K562 (cell line): ENCODE results near the gene MAZ. TPM values are rescaled to one million over a fixed set of nuclear protein-coding genes. Genes with fewer than 3 reads are reported as not detected.

Source experiments
- BRF2 ChIP-seq: IDR thresholded peaks from 3 replicates; pipeline ENCODE4 v1.6.1; 2011; ENCODE audit warnings: borderline replicate concordance, mild to moderate bottlenecking; ENCODE audit not compliant: insufficient read length, insufficient read depth
- CLOCK ChIP-seq: fragments of 250-450 bp; sonication (Bioruptor Pico); IDR thresholded peaks from 2 replicates; pipeline ENCODE4 v1.4.0; 2020; ENCODE audit warnings: mild to moderate bottlenecking, moderate library complexity, borderline replicate concordance
- DPF2 ChIP-seq: fragments of 450-650 bp; IDR thresholded peaks from 2 replicates; pipeline ENCODE4 v1.6.1; 2016
- E2F1 ChIP-seq: sonication (generic); formaldehyde crosslinking; IDR thresholded peaks from 2 replicates; pipeline ENCODE4 v1.8.1; 2023; ENCODE audit warnings: mild to moderate bottlenecking, missing genetic modification reagents, moderate library complexity
- EGR1 ChIP-seq: fragments of 450-650 bp; conservative IDR thresholded peaks from 2 replicates; pipeline ENCODE4 v1.6.1; 2017; ENCODE audit warnings: mild to moderate bottlenecking
- ETV1 ChIP-seq: fragments of 450-650 bp; conservative IDR thresholded peaks from 2 replicates; pipeline ENCODE4 v1.6.1; 2016; ENCODE audit warnings: missing genetic modification characterization, control low read depth, low read depth, missing compliant biosample characterization
- IRF2 ChIP-seq: sonication (generic); formaldehyde crosslinking; IDR thresholded peaks from 2 replicates; pipeline ENCODE4 v1.8.1; 2022; ENCODE audit warnings: mild to moderate bottlenecking, missing genetic modification reagents
- KAT2B ChIP-seq: IDR thresholded peaks from one replicate; pipeline ENCODE4 v1.6.1; 2012; ENCODE audit warnings: low read depth, mild to moderate bottlenecking, control low read depth, inconsistent platforms, low read length, moderate library complexity
- MAFK ChIP-seq: IDR thresholded peaks from 2 replicates; pipeline ENCODE4 v1.6.1; 2011; ENCODE audit warnings: low read length, improper control_type of control experiment
- POLR2AphosphoS2 ChIP-seq: IDR thresholded peaks from 2 replicates; pipeline ENCODE4 v1.6.1; 2012; ENCODE audit warnings: low read length, improper control_type of control experiment
- SRSF9 ChIP-seq: fragments of 200-400 bp; formaldehyde crosslinking; IDR thresholded peaks from 2 replicates; pipeline ENCODE4 v1.6.1; 2017; ENCODE audit warnings: low read depth, low read length, borderline replicate concordance
- TEAD4 ChIP-seq, 2 experiments: sonication (generic) in 1 of 2; formaldehyde crosslinking in 1 of 2; IDR thresholded peaks; 2 replicates each; pipeline versions ENCODE4 v1.6.1 to v1.8.0; 2012 to 2022; ENCODE audit warnings: borderline replicate concordance in 1 of 2, inconsistent platforms in 1 of 2, low read length in 1 of 2, mild to moderate bottlenecking in 1 of 2, missing genetic modification reagents in 1 of 2
- ZMIZ1 ChIP-seq, 2 experiments: fragments of 150-350 bp in 1 of 2; IDR thresholded peaks; 2 replicates each; pipeline ENCODE4 v1.6.1; 2012 to 2016; ENCODE audit warnings: low read depth in 2 of 2, low read length in 2 of 2, mild to moderate bottlenecking in 1 of 2, moderate library complexity in 1 of 2
- ZNF165 ChIP-seq: fragments of 250-450 bp; sonication (Bioruptor Pico); IDR thresholded peaks from 2 replicates; pipeline ENCODE4 v1.4.0; 2020; ENCODE audit warnings: borderline replicate concordance
- ZNF449 ChIP-seq: fragments of 250-450 bp; sonication (Bioruptor Pico); IDR thresholded peaks from 2 replicates; pipeline ENCODE4 v1.8.0; 2022; ENCODE audit warnings: moderate library complexity, mild to moderate bottlenecking, inconsistent platforms
- polyA plus RNA-seq, 8 experiments: library from polyadenylated mRNA; depleted of rRNA in 4 of 8; stranded (reverse) in 5 of 8; unstranded in 3 of 8; fragments of >200 nt; fragmentation: Nextera tagmentation in 2 of 8; fragmentation: Illumina TruSeq in 1 of 8; extraction: Ambion mirVana in 2 of 8; extraction: Trizol in 1 of 8; gene quantifications; 2 replicates each; pipeline versions ENCODE4 v1.2.1 to v1.2.3, GENCODE V29; 2011 to 2014; ENCODE audit warnings: inconsistent platforms in 1 of 8, missing spikeins in 1 of 8
- total RNA-seq, 7 experiments: library from RNA; depleted of rRNA in 6 of 7; stranded (reverse); fragments of >200 nt in 6 of 7; fragmentation: Illumina TruSeq in 2 of 7; extraction: Trizol in 2 of 7; gene quantifications; 2 replicates each; pipeline versions ENCODE4 v1.2.1 to v1.2.3, GENCODE V29; 2011 to 2021; ENCODE audit warnings: low replicate concordance in 1 of 7

Gene MAZ
- total and polyA plus RNA-seq, 9 of the 15 experiments (the other 6 are each of a cell fraction or from before 2014, with no cell fraction given), result 45.4 to 532 (median 250) TPM

GRCh38 chr16:29807426-29808218, 1.3 kb downstream of the MAZ start (continued):
- TF ChIP-seq CLOCK (CRISPR knock-in tag) (no peak; the same call in 1 of the 2 replicates), E2F1 (CRISPR knock-in tag) (peak; percentile 88), BRF2 (no peak), ZNF165 (CRISPR knock-in tag) (no peak), EGR1 (peak; percentile 98), SRSF9 (no peak), DPF2 (peak; percentile 29; the same call in 1 of the 2 replicates), POLR2AphosphoS2 (no peak; the same call in 1 of the 2 replicates), ZNF449 (no peak), KAT2B (no peak), TEAD4 (IDR thresholded peaks at IDR 0.05; ENCODE audit: low read length) (0 out of 2 replicates have a peak, but pooled peaks have one; percentile 23), TEAD4 (CRISPR knock-in tag; IDR thresholded peaks at IDR 0.05; ENCODE audit: borderline replicate concordance) (no peak), ZMIZ1 (IDR thresholded peaks at IDR 0.05; ENCODE audit: low read depth in 2 of 2, low read length in 2 of 2) (no peak), MAFK (no peak), ETV1 (no peak), IRF2 (CRISPR knock-in tag) (peak; percentile 82; the same call in 1 of the 2 replicates)
